Measurements from ENCODE around the gene RAP2B. TPM values are rescaled to one million over a fixed set of nuclear protein-coding genes. Genes with fewer than 3 reads are reported as not detected.
A peak's percentile ranks its signal among the peaks of the same experiment; 100 is the strongest.

The RAP2B gene
- total and polyA plus RNA-seq, 2 of the 13 experiments (the other 11 are each of a cell fraction or from before 2014, with no cell fraction given), result 6.4 to 7.1 TPM

- no peak for TF ChIP-seq ZNF225 (CRISPR knock-in tag; IDR thresholded peaks at IDR 0.05)
- no peak for TF ChIP-seq ETV6 (CRISPR knock-in tag; conservative IDR thresholded peaks at IDR 0.05)
- TF ChIP-seq, protein P1, sequence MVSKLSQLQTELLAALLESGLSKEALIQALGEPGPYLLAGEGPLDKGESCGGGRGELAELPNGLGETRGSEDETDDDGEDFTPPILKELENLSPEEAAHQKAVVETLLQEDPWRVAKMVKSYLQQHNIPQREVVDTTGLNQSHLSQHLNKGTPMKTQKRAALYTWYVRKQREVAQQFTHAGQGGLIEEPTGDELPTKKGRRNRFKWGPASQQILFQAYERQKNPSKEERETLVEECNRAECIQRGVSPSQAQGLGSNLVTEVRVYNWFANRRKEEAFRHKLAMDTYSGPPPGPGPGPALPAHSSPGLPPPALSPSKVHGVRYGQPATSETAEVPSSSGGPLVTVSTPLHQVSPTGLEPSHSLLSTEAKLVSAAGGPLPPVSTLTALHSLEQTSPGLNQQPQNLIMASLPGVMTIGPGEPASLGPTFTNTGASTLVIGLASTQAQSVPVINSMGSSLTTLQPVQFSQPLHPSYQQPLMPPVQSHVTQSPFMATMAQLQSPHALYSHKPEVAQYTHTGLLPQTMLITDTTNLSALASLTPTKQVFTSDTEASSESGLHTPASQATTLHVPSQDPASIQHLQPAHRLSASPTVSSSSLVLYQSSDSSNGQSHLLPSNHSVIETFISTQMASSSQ (IDR thresholded peaks at IDR 0.05; ENCODE audit: low read depth), result 0 out of 2 replicates have a peak, but pooled peaks have one; percentile 31
- TF ChIP-seq, protein P1 (CRISPR knock-in tag; IDR thresholded peaks at IDR 0.05; ENCODE audit: borderline replicate concordance), result no peak
- no peak for TF ChIP-seq ZNF577 (CRISPR knock-in tag; IDR thresholded peaks at IDR 0.05; ENCODE audit: borderline replicate concordance, low read depth)
- TF ChIP-seq, protein P2, sequence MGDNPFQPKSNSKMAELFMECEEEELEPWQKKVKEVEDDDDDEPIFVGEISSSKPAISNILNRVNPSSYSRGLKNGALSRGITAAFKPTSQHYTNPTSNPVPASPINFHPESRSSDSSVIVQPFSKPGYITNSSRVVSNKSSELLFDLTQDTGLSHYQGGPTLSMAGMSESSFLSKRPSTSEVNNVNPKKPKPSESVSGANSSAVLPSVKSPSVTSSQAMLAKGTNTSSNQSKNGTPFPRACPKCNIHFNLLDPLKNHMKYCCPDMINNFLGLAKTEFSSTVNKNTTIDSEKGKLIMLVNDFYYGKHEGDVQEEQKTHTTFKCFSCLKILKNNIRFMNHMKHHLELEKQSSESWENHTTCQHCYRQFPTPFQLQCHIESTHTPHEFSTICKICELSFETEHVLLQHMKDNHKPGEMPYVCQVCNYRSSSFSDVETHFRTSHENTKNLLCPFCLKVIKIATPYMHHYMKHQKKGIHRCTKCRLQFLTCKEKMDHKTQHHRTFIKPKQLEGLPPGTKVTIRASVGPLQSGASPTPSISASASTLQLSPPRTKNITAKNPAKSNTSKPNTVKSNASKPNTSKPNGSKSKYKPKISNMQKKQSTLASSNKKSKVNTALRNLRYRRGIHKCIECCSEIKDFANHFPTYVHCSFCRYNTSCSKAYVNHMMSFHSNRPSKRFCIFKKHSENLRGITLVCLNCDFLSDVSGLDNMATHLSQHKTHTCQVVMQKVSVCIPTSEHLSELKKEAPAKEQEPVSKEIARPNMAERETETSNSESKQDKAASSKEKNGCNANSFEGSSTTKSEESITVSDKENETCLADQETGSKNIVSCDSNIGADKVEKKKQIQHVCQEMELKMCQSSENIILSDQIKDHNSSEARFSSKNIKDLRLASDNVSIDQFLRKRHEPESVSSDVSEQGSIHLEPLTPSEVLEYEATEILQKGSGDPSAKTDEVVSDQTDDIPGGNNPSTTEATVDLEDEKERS (CRISPR knock-in tag; IDR thresholded peaks at IDR 0.05), result peak; percentile 26; the same call in 1 of the 2 replicates
- no peak for TF ChIP-seq ZBTB7B (CRISPR knock-in tag; IDR thresholded peaks at IDR 0.05)
- peak; percentile 75 for TF ChIP-seq ZEB1 (IDR thresholded peaks at IDR 0.05; ENCODE audit: insufficient replicate concordance, low read depth)
- TF ChIP-seq HNF1B (CRISPR knock-in tag; IDR thresholded peaks at IDR 0.05), result no peak
- TF ChIP-seq ZNF160 (CRISPR knock-in tag; IDR thresholded peaks at IDR 0.05), result no peak
- TF ChIP-seq MIER3 (CRISPR knock-in tag; IDR thresholded peaks at IDR 0.05; ENCODE audit: borderline replicate concordance), result peak; percentile 96
- TF ChIP-seq ZNF710 (CRISPR knock-in tag; IDR thresholded peaks at IDR 0.05; ENCODE audit: borderline replicate concordance), result peak; percentile 69; the same call in 1 of the 2 replicates
- TF ChIP-seq PCBP2 (optimal IDR thresholded peaks at IDR 0.05; ENCODE audit: low read depth, low read length, poor library complexity, severe bottlenecking), result no peak
- no peak; the same call in 1 of the 2 replicates for TF ChIP-seq NR2C2 (CRISPR knock-in tag; IDR thresholded peaks at IDR 0.05; ENCODE audit: borderline replicate concordance)
Measured at GRCh38 chr3:153138276-153139210, 23.5 kb upstream of the RAP2B start (continued).
